ENCODE data around the gene AP4E1.

- TF ChIP-seq CTCF (conservative IDR thresholded peaks at IDR 0.05; ENCODE audit: low read depth, low read length) = no peak
- no peak for TF ChIP-seq POLR2A (IDR thresholded peaks at IDR 0.05; ENCODE audit: low read depth, low read length)
- TF ChIP-seq CEBPB (IDR thresholded peaks at IDR 0.05; ENCODE audit: low read depth, low read length) = no peak
- TF ChIP-seq RFX5 (IDR thresholded peaks at IDR 0.05; ENCODE audit: low read depth, low read length) = no peak
- TF ChIP-seq RCOR1 (IDR thresholded peaks at IDR 0.05; ENCODE audit: insufficient replicate concordance, low read length) = no peak
- no peak for TF ChIP-seq FOS (IDR thresholded peaks at IDR 0.05; ENCODE audit: low read depth, low read length)
- TF ChIP-seq ELK1 (IDR thresholded peaks at IDR 0.05; ENCODE audit: borderline replicate concordance, low read depth, low read length) = no peak
- TF ChIP-seq SMC3 (IDR thresholded peaks at IDR 0.05; ENCODE audit: low read depth, low read length) = no peak
- no peak for TF ChIP-seq NFE2L2 (IDR thresholded peaks at IDR 0.05; ENCODE audit: low read depth, low read length)
Observed at GRCh38 chr15:50886611-50887345, 21.7 kb upstream of the AP4E1 start.

Data from IMR-90 (cell line).